Hepatocyte (in vitro differentiated cells): ENCODE measurements around the gene SPINT3. TPM values are rescaled to one million over a fixed set of nuclear protein-coding genes. Genes with fewer than 3 reads are reported as not detected.
A peak's percentile ranks its signal among the peaks of the same experiment; 100 is the strongest.

ENCODE experiments used
- DNase-seq: peaks from one replicate; pipeline ENCODE4 v3.0.0-alpha.2; 2016; ENCODE audit warnings: low spot score
- H2AFZ ChIP-seq: fragments of 200-600 bp; sonication (generic); 2 replicates; pipeline ENCODE4 v1.6.0; 2016; ENCODE audit warnings: antibody characterized with exemption, mild to moderate bottlenecking
- H3K27ac ChIP-seq: fragments of 200-600 bp; sonication (generic); 2 replicates; pipeline ENCODE4 v1.5.1; 2016; ENCODE audit warnings: mild to moderate bottlenecking
- H3K27me3 ChIP-seq: fragments of 200-600 bp; sonication (generic); 2 replicates; pipeline ENCODE4 v1.6.1; 2016
- H3K36me3 ChIP-seq: fragments of 200-600 bp; sonication (generic); replicated peaks from 2 replicates; pipeline ENCODE4 v1.5.1; 2016; ENCODE audit warnings: low read depth; ENCODE audit not compliant: insufficient read depth
- H3K4me1 ChIP-seq: fragments of 200-600 bp; sonication (generic); 2 replicates; pipeline ENCODE4 v1.5.1; 2016; ENCODE audit warnings: mild to moderate bottlenecking, moderate library complexity; ENCODE audit not compliant: insufficient read depth
- H3K4me2 ChIP-seq: fragments of 200-600 bp; sonication (generic); 2 replicates; pipeline ENCODE4 v1.6.0; 2016
- H3K4me3 ChIP-seq: fragments of 200-600 bp; sonication (generic); 2 replicates; pipeline ENCODE4 v1.5.1; 2016; ENCODE audit warnings: mild to moderate bottlenecking
- H3K79me2 ChIP-seq: fragments of 200-600 bp; sonication (generic); 2 replicates; pipeline ENCODE4 v1.6.0; 2017; ENCODE audit warnings: mild to moderate bottlenecking
- H3K9me2 ChIP-seq: fragments of 200-600 bp; sonication (generic); replicated peaks from 2 replicates; pipeline ENCODE4 v1.6.0; 2017; ENCODE audit warnings: mild to moderate bottlenecking; ENCODE audit not compliant: insufficient read depth
- H3K9me3 ChIP-seq: fragments of 200-600 bp; sonication (generic); 2 replicates; pipeline ENCODE4 v1.5.1; 2016; ENCODE audit warnings: low read depth, mild to moderate bottlenecking
- H4K20me1 ChIP-seq: fragments of 200-600 bp; sonication (generic); 2 replicates; pipeline ENCODE4 v1.6.0; 2016; ENCODE audit warnings: mild to moderate bottlenecking; ENCODE audit not compliant: insufficient read depth, poor library complexity, severe bottlenecking
- EZH2 ChIP-seq: fragments of 200-600 bp; sonication (generic); IDR thresholded peaks from 2 replicates; pipeline ENCODE4 v1.6.1; 2016; ENCODE audit warnings: antibody characterized with exemption, mild to moderate bottlenecking, borderline replicate concordance
- EZH2phosphoT487 ChIP-seq: fragments of 200-600 bp; sonication (generic); IDR thresholded peaks from one replicate; pipeline ENCODE4 v1.6.1; 2018; ENCODE audit warnings: antibody characterized with exemption, mild to moderate bottlenecking, low read depth, moderate library complexity; ENCODE audit not compliant: unreplicated experiment, severe bottlenecking
- WGBS: methylation state at CpG from one replicate; pipeline ENCODE4 v1.1.6; 2016; ENCODE audit warnings: low lambda C conversion rate; ENCODE audit errors: missing lambda C conversion rate; 5-methylcytosine and 5-hydroxymethylcytosine counted together
- polyA plus RNA-seq: library from polyadenylated mRNA; unstranded; fragments of >200 nt; fragmentation: Nextera tagmentation; extraction: Ambion mirVana; gene quantifications from 2 replicates; pipeline ENCODE4 v1.2.1, GENCODE V29; 2016
- total RNA-seq: library from RNA; depleted of rRNA; stranded (reverse); fragments of >200 nt; gene quantifications from 2 replicates; pipeline ENCODE4 v1.2.3, GENCODE V29; 2014
- TF ChIP-seq, protein P1 (sequence below): fragments of 200-600 bp; sonication (generic); IDR thresholded peaks from 2 replicates; pipeline ENCODE4 v1.5.1; 2016; ENCODE audit warnings: antibody characterized with exemption, mild to moderate bottlenecking; ENCODE audit not compliant: poor library complexity

SPINT3 gene
- total and polyA plus RNA-seq, 2 experiments from 2014 or later: not detected

DNA sequence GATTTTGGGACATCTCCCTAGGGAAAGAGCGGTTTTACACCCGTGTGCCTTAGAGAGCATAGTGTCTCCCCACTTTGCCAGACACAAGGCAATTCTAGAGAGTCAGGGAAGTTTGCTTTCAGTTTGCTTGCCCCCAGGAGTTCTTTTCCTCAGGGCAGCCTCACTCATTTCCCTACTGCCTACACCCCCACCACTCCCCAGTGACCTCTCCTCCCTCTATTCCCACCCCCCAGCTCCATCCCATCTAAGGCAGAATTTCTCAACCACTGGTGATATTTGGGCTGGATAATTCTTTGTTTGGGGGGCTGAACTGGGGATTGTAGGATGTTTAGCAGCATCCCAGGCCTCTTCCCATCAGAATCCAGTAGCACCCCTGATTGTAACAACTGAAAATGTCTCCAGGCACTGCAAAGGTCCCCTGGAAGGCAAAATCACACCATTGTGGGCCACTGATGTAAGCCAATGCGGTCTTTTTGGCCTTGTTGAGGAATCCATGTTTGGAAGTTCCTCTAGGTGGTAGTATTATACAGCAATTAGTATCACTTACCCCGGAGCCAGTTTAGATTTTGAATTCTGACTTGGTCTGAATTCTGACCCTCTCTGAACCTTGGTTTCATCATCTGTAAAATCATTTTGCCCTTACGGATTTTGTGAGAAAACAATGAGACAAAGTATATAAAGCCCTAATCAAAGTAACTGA is 30.5 kb upstream of the SPINT3 start:
- peak; percentile 40 for DNase-seq
- TF ChIP-seq EZH2phosphoT487 (no peak), EZH2 (no peak)
- TF ChIP-seq, protein P1, sequence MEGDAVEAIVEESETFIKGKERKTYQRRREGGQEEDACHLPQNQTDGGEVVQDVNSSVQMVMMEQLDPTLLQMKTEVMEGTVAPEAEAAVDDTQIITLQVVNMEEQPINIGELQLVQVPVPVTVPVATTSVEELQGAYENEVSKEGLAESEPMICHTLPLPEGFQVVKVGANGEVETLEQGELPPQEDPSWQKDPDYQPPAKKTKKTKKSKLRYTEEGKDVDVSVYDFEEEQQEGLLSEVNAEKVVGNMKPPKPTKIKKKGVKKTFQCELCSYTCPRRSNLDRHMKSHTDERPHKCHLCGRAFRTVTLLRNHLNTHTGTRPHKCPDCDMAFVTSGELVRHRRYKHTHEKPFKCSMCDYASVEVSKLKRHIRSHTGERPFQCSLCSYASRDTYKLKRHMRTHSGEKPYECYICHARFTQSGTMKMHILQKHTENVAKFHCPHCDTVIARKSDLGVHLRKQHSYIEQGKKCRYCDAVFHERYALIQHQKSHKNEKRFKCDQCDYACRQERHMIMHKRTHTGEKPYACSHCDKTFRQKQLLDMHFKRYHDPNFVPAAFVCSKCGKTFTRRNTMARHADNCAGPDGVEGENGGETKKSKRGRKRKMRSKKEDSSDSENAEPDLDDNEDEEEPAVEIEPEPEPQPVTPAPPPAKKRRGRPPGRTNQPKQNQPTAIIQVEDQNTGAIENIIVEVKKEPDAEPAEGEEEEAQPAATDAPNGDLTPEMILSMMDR: peak; percentile 60
- Histone ChIP-seq H3K9me3 (no peaks in the 10 kb centered on the region), H3K79me2 (no peaks in the 10 kb centered on the region), H2AFZ (no peak overlapping the region), H3K27ac (no peak overlapping the region), H3K4me3 (no peak overlapping the region), H3K4me1 (no peaks in the 10 kb centered on the region), H3K27me3 (no peaks in the 10 kb centered on the region), H3K36me3 (no peaks in the 10 kb centered on the region), H3K4me2 (no peak overlapping the region), H3K9me2 (no peaks in the 10 kb centered on the region), H4K20me1 (no peaks in the 10 kb centered on the region)
- 38% methylated on average over 5 of the region's 5 CpGs for WGBS

DNA sequence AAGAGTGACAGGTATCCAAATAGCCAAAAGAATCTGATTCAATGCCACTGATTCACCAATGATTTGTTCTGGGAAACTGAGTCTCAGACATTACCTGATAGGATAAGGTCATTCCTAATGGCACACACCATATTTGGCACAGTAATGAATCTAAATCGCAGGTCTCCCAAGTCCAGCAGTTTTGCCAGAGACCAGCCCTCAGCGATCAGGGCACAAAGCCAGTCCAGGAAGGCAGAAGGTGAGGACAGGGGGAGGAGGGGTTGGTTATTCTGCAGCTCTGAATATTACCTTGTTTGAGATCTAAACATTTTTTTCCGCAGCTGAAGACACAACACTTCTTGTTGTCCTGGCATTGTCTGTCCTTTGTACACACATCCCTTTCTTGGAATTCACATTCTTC is 29.9 kb upstream of the SPINT3 start:
- TF ChIP-seq, protein P1: no peak
- no peak for TF ChIP-seq EZH2
- 86% methylated on average over 3 of the region's 3 CpGs for WGBS

DNA sequence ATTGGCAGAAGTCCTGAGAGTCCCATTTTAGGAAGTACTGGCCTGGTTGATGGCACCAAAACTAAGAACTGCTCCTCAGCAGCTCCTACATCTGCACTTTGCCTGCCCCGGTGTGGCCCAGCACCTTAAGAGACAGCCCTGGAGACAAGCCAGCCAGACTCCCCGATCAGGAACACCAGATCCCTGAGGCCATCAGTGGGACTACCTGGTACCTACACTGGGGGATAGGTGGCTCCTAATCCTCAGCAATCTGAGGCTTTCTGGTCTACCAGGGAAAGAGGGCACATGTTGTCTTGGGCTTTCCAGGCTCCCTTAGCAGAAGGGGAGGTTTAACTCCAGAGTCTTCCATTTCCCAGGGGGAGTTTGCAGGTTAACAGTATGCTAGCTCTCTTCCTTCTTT is 24.0 kb upstream of the SPINT3 start, which contains the start of gene WFDC6:
WFDC6 (minus strand) TSS at position 101 of the 400 bp plus-strand sequence; CDS start at position 26, 75 bp downstream.
- TF ChIP-seq EZH2 (no peak), EZH2phosphoT487 (no peak)
- TF ChIP-seq, protein P1: no peak
- H4K20me1 ChIP-seq: no peaks in the 10 kb centered on the region
- H2AFZ ChIP-seq: no peak within 1 kb of the TSS
- no peak within 1 kb of the TSS for H3K4me3 ChIP-seq
- peaks cover 17% of the 10 kb centered on the region for H3K27me3 ChIP-seq
- H3K9me2 ChIP-seq: no peaks in the 10 kb centered on the region
- no peaks in the 10 kb centered on the region for H3K4me1 ChIP-seq
- no peaks in the 10 kb centered on the region for H3K79me2 ChIP-seq
- 79% methylated on average over 2 of the region's 2 CpGs for WGBS
- no peak within 1 kb of the TSS for H3K4me2 ChIP-seq
- no peaks in the 10 kb centered on the region for H3K36me3 ChIP-seq
- no peak for DNase-seq
- H3K9me3 ChIP-seq: no peaks in the 10 kb centered on the region
- H3K27ac ChIP-seq: no peak within 1 kb of the TSS

More for the DNA sequence above, 29.9 kb upstream of the SPINT3 start:
- Histone ChIP-seq H3K36me3 (no peaks in the 10 kb centered on the region), H3K27ac (no peak overlapping the region), H3K4me2 (no peak overlapping the region), H4K20me1 (no peaks in the 10 kb centered on the region), H3K27me3 (no peaks in the 10 kb centered on the region), H3K9me3 (no peaks in the 10 kb centered on the region), H3K4me3 (no peak overlapping the region), H2AFZ (no peak overlapping the region), H3K4me1 (no peaks in the 10 kb centered on the region), H3K9me2 (no peaks in the 10 kb centered on the region), H3K79me2 (no peaks in the 10 kb centered on the region)
- DNase-seq: no peak
